Measurements from ENCODE around the gene GCKR.

Gene GCKR, protein sequence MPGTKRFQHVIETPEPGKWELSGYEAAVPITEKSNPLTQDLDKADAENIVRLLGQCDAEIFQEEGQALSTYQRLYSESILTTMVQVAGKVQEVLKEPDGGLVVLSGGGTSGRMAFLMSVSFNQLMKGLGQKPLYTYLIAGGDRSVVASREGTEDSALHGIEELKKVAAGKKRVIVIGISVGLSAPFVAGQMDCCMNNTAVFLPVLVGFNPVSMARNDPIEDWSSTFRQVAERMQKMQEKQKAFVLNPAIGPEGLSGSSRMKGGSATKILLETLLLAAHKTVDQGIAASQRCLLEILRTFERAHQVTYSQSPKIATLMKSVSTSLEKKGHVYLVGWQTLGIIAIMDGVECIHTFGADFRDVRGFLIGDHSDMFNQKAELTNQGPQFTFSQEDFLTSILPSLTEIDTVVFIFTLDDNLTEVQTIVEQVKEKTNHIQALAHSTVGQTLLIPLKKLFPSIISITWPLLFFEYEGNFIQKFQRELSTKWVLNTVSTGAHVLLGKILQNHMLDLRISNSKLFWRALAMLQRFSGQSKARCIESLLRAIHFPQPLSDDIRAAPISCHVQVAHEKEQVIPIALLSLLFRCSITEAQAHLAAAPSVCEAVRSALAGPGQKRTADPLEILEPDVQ

DNA sequence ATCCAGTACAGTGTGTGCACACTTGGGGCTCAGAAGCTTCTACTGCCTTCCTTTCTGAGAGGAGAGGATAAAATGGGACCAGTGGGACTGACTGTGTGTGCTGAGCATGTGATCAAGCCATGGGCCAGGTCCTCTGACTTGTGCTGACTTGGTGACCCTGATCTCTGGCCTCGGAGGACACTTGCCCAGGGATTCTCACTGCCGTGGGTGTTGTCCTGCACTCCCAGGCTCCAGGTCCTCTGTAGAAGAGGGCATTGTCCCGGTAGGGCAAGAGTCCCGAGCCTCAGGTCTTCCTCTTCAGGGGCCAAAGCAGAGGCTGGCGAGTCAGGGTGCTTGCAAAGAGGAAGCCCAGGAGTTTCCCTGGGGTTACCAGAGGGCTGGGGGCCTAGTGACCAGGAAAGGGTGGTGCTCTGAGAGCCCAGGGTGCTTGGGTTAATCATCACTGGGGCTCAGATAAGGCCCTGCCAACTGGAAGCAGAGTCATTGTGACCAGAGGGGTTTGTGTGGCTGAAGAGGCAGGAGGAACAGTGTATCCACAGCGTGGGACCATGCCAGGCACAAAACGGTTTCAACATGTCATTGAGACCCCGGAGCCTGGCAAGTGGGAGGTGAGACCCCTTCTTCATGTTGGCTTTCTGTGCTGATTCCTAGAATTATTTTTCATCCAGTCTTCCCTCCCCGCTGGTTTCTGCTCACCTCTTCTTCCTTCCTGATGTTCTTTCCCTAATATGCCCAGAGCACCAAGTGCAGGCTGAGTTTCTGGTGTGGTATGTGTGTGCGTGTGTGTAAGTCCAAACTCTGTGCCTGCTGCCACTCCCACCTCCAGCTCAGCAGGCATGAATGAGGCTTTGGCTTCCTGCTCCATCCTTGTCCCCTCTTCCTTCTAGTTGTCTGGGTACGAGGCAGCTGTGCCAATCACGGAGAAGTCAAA, at the start of gene GCKR:
GCKR (plus strand) TSS at position 483 of the 931 bp plus-strand sequence; CDS start at position 549, 66 bp downstream.
- DNase-seq (ENCODE audit: low read depth in 1 of 2, low spot score in 1 of 2): no peak

GRCh38 chr2:27448381-27448780, 48.3 kb upstream of the GCKR start:
- no peak for DNase-seq (ENCODE audit: low read depth in 1 of 2, low spot score in 1 of 2)

- no peak for DNase-seq (ENCODE audit: low read depth in 1 of 2, low spot score in 1 of 2)
Observed at GRCh38 chr2:27451095-27451494, 45.5 kb upstream of the GCKR start.

DNA sequence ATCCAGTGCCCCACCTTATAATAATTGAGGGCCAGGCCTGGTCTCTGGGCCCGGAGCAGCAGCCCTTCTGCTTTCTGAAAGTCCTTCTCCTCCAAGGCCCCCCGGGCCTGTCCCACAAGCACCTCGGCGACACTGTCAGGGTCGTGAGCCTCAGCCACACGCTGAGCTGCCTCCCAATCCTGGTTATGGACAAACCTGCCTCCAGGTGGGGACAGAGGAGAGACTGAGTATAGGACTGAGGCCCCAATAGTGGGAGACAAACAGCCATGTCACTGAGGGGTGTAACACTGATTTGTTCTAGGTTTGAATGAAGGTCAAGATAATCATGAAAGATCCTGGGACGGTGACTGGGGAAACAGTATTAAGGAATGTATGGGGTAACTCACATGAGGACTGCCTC, 42.7 kb upstream of the GCKR start:
- DNase-seq (ENCODE audit: low read depth in 1 of 2, low spot score in 1 of 2): no peak

DNA sequence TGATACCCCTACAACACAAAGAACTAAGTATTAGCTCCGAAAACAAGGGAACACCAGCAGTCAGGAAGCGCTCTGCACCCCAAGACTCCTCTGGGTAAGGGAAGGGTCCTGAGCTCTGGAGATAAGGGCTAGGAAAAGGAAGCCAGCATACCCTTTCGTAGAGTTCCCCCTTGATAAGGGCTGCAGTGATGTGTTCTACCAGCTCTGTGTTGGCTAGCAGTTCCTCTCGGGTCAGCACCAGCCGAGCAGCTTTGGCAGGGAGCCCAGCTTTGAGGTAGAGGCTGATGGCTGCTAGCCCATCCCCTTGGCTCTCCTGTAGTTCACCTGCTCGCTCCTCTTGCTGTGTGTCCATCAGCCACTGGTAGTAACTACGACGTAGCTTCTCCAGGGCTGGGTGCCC, 35.5 kb upstream of the GCKR start:
- DNase-seq (ENCODE audit: low read depth in 1 of 2, low spot score in 1 of 2): no peak

- no peak for DNase-seq (ENCODE audit: low read depth in 1 of 2, low spot score in 1 of 2)
Observed at GRCh38 chr2:27464443-27464842, 32.2 kb upstream of the GCKR start.

DNA sequence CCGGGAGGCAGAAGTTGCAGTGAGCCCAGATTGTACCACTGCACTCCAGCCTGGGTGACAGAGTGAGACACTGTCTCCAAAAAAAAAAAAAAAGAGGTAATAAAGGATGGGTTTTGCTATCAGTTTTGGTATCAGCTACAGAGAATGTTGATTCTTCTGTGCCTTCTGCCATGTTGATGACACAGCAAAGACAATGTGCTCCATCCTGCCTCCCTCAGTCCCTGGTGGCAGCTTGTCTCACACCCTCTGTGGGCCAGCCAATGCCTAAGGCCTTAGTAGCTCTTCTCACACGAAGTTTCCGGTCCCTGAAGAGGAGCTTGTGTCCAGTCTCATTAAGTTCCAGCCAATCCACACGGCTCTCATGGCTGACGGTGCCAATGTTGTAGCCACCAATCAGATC, 24.7 kb upstream of the GCKR start:
- no peak for DNase-seq (ENCODE audit: low read depth in 1 of 2, low spot score in 1 of 2)

- no peak for DNase-seq (ENCODE audit: low read depth in 1 of 2, low spot score in 1 of 2)
Observed at GRCh38 chr2:27485496-27485895, 11.1 kb upstream of the GCKR start.

DNA sequence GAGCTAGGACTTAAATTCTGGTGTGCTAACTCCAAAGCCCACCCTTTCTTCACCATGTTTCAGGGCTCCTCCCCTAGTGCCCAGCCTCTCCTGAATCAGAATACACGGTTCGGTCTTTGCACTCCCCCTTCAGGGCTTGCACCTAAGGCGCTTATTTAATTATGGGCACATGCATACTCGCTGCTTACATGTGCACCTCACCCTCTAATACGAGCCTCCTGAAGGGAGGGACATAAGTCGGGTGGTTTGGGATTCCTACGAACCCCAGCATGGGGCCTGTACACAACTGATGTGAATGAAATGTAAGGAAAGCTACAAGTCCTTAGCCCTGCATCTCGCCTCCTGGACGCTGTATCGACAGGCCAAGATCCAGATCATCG, 7.5 kb upstream of the GCKR start:
- DNase-seq (ENCODE audit: low read depth in 1 of 2, low spot score in 1 of 2): no peak

GRCh38 chr2:27489498-27490397, 6.9 kb upstream of the GCKR start, which contains the start of gene IFT172:
Gene IFT172, minus strand, starts transcription at chr2:27489743. Its CDS starts 90 bp downstream, at chr2:27489653.
- peak; percentile 94 to 96 for DNase-seq (ENCODE audit: low read depth in 1 of 2, low spot score in 1 of 2)

GRCh38 chr2:27492557-27492956, 4.1 kb upstream of the GCKR start:
- no peak for DNase-seq (ENCODE audit: low read depth in 1 of 2, low spot score in 1 of 2)

- no peak for DNase-seq (ENCODE audit: low read depth in 1 of 2, low spot score in 1 of 2)
Observed at GRCh38 chr2:27493948-27494283, 2.7 kb upstream of the GCKR start.

- DNase-seq (ENCODE audit: low read depth in 1 of 2, low spot score in 1 of 2): no peak
Observed at GRCh38 chr2:27494284-27494943, 2.2 kb upstream of the GCKR start.

DNA sequence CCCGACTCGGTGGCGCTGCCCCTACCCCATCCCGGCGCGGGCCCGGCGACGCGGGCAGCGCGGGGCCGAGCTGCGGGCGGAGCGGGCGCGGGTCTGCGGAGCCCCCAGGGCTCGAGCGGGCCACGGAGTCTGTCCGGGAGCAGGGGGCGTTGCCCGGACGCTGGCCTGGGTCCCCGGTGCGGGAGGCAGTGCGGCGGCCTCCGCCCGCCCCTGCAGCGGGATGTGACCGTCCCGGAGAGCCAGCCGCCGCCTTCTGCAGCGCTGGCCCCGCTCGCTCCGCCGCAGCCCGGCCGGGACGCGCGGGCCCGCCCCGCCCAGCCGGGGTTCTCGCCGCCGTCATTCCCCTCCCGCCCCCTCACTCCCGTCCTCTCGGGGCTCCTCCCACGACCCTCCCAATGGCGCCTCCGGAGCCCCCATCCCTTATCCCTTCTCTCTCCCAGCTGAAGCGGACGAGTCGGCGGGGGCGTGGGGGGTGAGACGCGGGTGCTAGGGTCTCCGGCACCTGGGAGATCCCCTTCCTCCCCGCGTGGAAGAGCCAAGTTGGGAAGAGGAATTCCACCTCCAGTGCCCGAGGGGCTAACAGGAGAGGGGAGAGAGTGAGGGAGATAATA, 1.6 kb upstream of the GCKR start, which contains the start of gene FNDC4:
FNDC4 (minus strand) TSS at position 257 of the 611 bp plus-strand sequence. CDS start 521 bp downstream, outside the sequence.
- no peak for DNase-seq (ENCODE audit: low read depth in 1 of 2, low spot score in 1 of 2)

- no peak for DNase-seq (ENCODE audit: low read depth in 1 of 2, low spot score in 1 of 2)
Observed at GRCh38 chr2:27495840-27496356, 741 bp upstream of the GCKR start.

DNA sequence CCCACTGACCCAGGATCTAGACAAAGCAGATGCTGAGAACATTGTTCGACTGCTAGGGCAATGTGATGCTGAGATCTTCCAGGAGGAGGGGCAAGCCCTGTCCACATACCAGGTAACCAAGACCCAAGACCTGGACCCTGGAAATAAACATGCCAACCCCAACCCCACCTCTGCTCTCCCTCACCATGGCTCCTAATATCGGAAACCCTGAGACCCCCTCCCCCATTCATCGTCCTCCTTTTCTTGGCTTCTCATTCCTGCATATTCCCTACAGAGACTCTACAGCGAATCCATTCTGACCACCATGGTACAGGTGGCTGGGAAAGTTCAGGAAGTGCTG, 619 bp downstream of the GCKR start:
- no peak for DNase-seq (ENCODE audit: low read depth in 1 of 2, low spot score in 1 of 2)

- DNase-seq (ENCODE audit: low read depth in 1 of 2, low spot score in 1 of 2): no peak
Observed at GRCh38 chr2:27498975-27499374, 2.3 kb downstream of the GCKR start.

- no peak for DNase-seq (ENCODE audit: low read depth in 1 of 2, low spot score in 1 of 2)
Observed at GRCh38 chr2:27501042-27501441, 4.4 kb downstream of the GCKR start.

DNA sequence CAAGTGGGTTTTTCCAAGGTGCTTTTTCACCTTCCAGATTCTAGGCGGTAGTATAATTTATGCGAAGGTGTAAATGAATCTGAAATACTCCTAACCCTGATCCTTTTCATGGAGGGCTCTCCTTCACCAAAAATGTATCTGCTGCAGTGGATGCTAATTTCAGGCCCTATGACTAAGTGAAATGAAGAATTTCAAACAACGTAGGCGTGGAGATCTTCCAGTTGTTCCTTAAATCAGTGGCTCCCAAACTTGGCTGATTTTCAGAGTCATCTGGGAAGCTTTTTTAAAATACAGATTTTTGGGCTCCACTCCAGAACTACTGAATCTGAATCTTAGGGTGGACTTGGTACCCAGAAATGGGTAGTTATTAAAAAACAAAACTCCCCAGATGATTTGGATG, 5.5 kb downstream of the GCKR start:
- DNase-seq (ENCODE audit: low read depth in 1 of 2, low spot score in 1 of 2): no peak

Data from stimulated activated CD4-positive, alpha-beta T cell treated with anti-CD3 and anti-CD28 coated beads, Interleukin-15, amount 100 ng/mL, for 1 hour (primary cell).